MCF 10A (cell line): Measurements from ENCODE around the gene NOBOX. TPM values are rescaled to one million over a fixed set of nuclear protein-coding genes. Genes with fewer than 3 reads are reported as not detected.

ENCODE experiments used
- BruUV-seq: library from RNA; stranded (reverse); fragments of 400-500 nt; replicated peaks from 2 replicates; lab custom pipeline; 2021; lab: Mats Ljungman, UMichigan
- CTCF ChIA-PET: fragments of 300-600 bp; sonication (Branson Sonifier 250); formaldehyde crosslinking; extraction: SDS; loops from one replicate; lab custom pipeline; 2021; ENCODE audit warnings: antibody characterized with exemption, inconsistent platforms; lab: Yijun Ruan, JAX
- POLR2A ChIA-PET: fragments of 300-600, 350-650 bp; sonication (Branson Sonifier 250); formaldehyde crosslinking; extraction: SDS; loops from one replicate; lab custom pipeline; 2020; ENCODE audit warnings: antibody characterized with exemption, inconsistent platforms; lab: Yijun Ruan, JAX
- DNase-seq: peaks from one replicate; pipeline ENCODE4 v3.0.0-alpha.2; 2018; ENCODE audit not compliant: unreplicated experiment
- H3K27ac Mint-ChIP-seq: one replicate; pipeline ENCODE4 v1.8.0; 2022; ENCODE audit warnings: mild to moderate bottlenecking, low read depth, mixed read lengths; ENCODE audit not compliant: unreplicated experiment
- H3K27me3 Mint-ChIP-seq: one replicate; pipeline ENCODE4 v1.8.0; 2022; ENCODE audit warnings: mixed read lengths; ENCODE audit not compliant: insufficient read depth, unreplicated experiment
- H3K36me3 Mint-ChIP-seq: one replicate; pipeline ENCODE4 v1.8.0; 2022; ENCODE audit warnings: mild to moderate bottlenecking, moderate library complexity, mixed read lengths; ENCODE audit not compliant: insufficient read depth, unreplicated experiment
- H3K4me1 Mint-ChIP-seq: one replicate; pipeline ENCODE4 v1.8.0; 2022; ENCODE audit warnings: mixed read lengths; ENCODE audit not compliant: insufficient read depth, unreplicated experiment
- H3K4me3 Mint-ChIP-seq: one replicate; pipeline ENCODE4 v1.8.0; 2022; ENCODE audit warnings: mild to moderate bottlenecking, moderate library complexity, mixed read lengths; ENCODE audit not compliant: unreplicated experiment
- H3K9me3 Mint-ChIP-seq: one replicate; pipeline ENCODE4 v1.8.0; 2022; ENCODE audit warnings: mixed read lengths; ENCODE audit not compliant: unreplicated experiment
- intact Hi-C: fragments of 100-400 bp; cut with micrococcal nuclease; formaldehyde crosslinking; loops from 2 replicates; pipeline ENCODE4 v1.14.1; 2022
- total RNA-seq: library from RNA; stranded (reverse); gene quantifications from 2 replicates; pipeline ENCODE4 v1.2.3, GENCODE V29; 2022
- TF ChIP-seq, protein P1 (sequence below): fragments of 200-600 bp; IDR thresholded peaks from one replicate; pipeline ENCODE4 v1.8.0; 2022; ENCODE audit warnings: antibody characterized with exemption, mild to moderate bottlenecking; ENCODE audit not compliant: unreplicated experiment

The NOBOX gene
- total RNA-seq, 1 experiment from 2014 or later, result not detected

DNA sequence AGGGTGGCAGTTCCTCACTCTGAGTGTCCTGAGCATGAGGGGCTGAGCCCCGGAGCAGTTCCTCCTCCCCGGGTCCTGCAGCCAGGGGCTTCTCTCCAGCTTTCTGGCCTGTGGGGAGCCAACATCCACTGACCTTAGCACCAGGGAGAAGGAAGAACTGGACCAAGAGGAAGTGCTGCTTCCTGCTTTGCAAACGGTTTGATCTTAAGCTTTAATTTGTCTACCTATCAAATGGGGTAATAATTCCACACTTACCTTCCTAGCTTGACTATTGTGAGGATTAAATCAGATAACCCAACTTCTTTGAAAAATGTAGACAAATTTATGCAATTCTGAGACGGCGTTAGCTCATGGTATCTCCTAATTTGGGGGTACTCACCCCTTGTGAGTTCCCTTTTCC, 2.0 kb downstream of the NOBOX start:
- POLR2A ChIA-PET, result no interaction called here
- no peak for DNase-seq
- Mint-ChIP-seq H3K36me3 (no peaks in the 10 kb centered on the region), H3K9me3 (no peaks in the 10 kb centered on the region), H3K4me1 (peaks cover 2% of the 10 kb centered on the region), H3K4me3 (no peak overlapping the region), H3K27me3 (no peaks in the 10 kb centered on the region), H3K27ac (no peak overlapping the region)
- intact Hi-C loops, result no loop called here
- TF ChIP-seq, protein P1, sequence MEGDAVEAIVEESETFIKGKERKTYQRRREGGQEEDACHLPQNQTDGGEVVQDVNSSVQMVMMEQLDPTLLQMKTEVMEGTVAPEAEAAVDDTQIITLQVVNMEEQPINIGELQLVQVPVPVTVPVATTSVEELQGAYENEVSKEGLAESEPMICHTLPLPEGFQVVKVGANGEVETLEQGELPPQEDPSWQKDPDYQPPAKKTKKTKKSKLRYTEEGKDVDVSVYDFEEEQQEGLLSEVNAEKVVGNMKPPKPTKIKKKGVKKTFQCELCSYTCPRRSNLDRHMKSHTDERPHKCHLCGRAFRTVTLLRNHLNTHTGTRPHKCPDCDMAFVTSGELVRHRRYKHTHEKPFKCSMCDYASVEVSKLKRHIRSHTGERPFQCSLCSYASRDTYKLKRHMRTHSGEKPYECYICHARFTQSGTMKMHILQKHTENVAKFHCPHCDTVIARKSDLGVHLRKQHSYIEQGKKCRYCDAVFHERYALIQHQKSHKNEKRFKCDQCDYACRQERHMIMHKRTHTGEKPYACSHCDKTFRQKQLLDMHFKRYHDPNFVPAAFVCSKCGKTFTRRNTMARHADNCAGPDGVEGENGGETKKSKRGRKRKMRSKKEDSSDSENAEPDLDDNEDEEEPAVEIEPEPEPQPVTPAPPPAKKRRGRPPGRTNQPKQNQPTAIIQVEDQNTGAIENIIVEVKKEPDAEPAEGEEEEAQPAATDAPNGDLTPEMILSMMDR, result no peak
- no TSS peak for BruUV-seq
- CTCF ChIA-PET, result interaction anchor here (0.5 to 2.4 kb wide), 4 partner anchors 9 to 410 kb away, joined by 3 to 23 read pairs (median 11); no protein-coding TSS in a partner anchor

DNA sequence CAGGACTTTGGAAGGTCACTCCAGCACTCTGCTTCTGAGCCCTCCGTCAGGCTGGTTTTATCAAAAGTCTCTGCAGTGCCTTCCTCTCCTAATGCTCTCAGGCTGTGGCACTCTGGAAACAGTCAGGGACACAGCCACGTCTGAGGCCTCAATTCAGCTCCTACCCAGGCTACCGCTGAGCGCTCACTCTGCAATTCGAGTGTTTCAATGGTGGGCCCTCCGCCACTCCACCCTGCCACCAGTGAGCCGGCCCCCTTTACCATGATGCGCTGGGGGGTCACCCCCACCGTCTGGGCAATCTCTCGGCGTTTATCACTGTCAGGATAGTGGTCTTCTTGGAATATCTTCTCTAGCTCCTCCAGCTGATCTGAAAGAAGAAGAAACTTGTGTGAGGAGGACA, 3.5 kb downstream of the NOBOX start:
- no peaks in the 10 kb centered on the region for H3K9me3 Mint-ChIP-seq
- TF ChIP-seq, protein P1, result no peak
- no peak overlapping the region for H3K27ac Mint-ChIP-seq
- no peaks in the 10 kb centered on the region for H3K27me3 Mint-ChIP-seq
- POLR2A ChIA-PET, result no interaction called here
- H3K36me3 Mint-ChIP-seq, result no peaks in the 10 kb centered on the region
- intact Hi-C loops, result no loop called here
- H3K4me1 Mint-ChIP-seq, result no peaks in the 10 kb centered on the region
- DNase-seq, result no peak
- CTCF ChIA-PET, result interaction anchor here (0.6 to 1.1 kb wide), 2 partner anchors 37 to 72 kb away, joined by 3 to 7 read pairs; no protein-coding TSS in a partner anchor
- no TSS peak for BruUV-seq
- H3K4me3 Mint-ChIP-seq, result no peak overlapping the region

DNA sequence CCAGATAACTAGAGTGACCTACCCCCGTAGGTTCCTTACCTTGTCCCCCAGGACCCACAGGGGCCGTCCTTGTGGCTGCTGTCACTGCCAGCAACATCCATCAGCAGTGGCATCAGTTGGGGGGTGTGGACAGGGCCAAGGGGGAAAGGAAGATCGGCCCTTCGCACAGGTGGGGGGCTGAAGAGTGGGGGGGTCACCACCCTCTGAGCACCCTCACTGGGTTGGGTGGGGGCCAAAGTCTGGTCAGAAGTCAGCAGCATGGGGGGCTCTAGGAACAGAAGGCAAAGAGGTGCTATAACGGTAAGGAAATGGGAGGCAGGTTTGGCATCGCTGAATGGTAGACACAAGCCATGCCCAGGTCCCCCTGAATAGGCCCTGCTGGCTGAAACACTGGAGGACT, 4.6 kb downstream of the NOBOX start:
- ChIA-PET POLR2A (no interaction called here), CTCF (interaction anchor here (0.7 to 1.8 kb wide), 3 partner anchors 18 to 38 kb away, joined by 3 to 16 read pairs (median 7); no protein-coding TSS in a partner anchor)
- no peak for DNase-seq
- Mint-ChIP-seq H3K4me1 (no peaks in the 10 kb centered on the region), H3K27me3 (no peaks in the 10 kb centered on the region), H3K9me3 (no peaks in the 10 kb centered on the region), H3K27ac (no peak overlapping the region), H3K4me3 (no peak overlapping the region), H3K36me3 (no peaks in the 10 kb centered on the region)
- BruUV-seq, result no TSS peak
- intact Hi-C loops, result no loop called here
- TF ChIP-seq, protein P1, result no peak

DNA sequence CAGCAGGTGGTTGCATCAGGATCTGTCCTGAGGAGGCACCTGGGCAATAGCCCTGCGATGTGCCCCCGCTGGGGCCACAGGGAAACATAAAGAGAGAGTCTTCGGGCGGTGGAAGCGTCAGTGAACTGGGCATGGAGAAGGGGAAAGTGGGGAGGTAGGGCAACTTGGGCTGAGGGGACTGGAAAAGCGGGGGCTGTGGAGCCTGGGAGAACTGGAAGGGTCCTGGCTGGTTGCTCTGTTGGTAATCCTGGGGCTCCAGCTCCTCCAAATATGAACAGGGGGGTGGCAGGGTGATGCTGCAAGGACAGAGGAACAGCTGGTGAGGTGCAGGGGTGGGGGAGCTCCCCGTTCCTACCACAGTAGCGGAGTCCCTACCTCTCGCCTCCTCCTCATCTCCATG, 5.2 kb downstream of the NOBOX start:
- CTCF ChIA-PET, result interaction anchor here (1.8 kb wide), 1 partner anchor 39 kb away, joined by 16 read pairs; no protein-coding TSS in a partner anchor
- no TSS peak for BruUV-seq
- Mint-ChIP-seq H3K36me3 (no peaks in the 10 kb centered on the region), H3K9me3 (no peaks in the 10 kb centered on the region), H3K4me1 (no peaks in the 10 kb centered on the region), H3K27me3 (no peaks in the 10 kb centered on the region), H3K27ac (no peak overlapping the region), H3K4me3 (no peak overlapping the region)
- intact Hi-C loops, result no loop called here
- no peak for DNase-seq
- TF ChIP-seq, protein P1, result no peak
- POLR2A ChIA-PET, result interaction anchor here (0.6 kb wide), 1 partner anchor 30 kb away, joined by 3 read pairs; no protein-coding TSS in a partner anchor
